ENCODE results near the gene RCE1.

DNA sequence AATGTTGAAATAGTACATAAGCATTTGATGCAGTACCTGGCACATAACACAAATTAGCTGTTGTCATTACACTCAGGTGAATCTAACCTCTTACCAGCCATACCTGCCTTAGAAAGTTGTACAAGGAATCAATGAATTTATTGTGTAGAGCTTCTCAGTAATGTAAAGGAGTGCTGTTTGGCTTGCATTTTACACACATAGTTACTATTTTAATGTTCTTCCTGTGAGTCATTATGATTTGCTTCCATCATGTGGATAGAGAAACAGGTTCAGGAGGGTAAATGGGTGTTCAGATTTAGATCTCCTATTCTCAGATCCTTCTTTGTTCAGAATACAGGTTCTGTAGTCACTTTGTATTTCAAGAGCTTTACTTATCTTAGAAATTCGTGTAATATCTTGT lies 27.6 kb upstream of the RCE1 start:
- TF ChIP-seq, protein P1, sequence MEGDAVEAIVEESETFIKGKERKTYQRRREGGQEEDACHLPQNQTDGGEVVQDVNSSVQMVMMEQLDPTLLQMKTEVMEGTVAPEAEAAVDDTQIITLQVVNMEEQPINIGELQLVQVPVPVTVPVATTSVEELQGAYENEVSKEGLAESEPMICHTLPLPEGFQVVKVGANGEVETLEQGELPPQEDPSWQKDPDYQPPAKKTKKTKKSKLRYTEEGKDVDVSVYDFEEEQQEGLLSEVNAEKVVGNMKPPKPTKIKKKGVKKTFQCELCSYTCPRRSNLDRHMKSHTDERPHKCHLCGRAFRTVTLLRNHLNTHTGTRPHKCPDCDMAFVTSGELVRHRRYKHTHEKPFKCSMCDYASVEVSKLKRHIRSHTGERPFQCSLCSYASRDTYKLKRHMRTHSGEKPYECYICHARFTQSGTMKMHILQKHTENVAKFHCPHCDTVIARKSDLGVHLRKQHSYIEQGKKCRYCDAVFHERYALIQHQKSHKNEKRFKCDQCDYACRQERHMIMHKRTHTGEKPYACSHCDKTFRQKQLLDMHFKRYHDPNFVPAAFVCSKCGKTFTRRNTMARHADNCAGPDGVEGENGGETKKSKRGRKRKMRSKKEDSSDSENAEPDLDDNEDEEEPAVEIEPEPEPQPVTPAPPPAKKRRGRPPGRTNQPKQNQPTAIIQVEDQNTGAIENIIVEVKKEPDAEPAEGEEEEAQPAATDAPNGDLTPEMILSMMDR (IDR thresholded peaks at IDR 0.05 in 4 of 5, conservative IDR thresholded peaks at IDR 0.05 in 1 of 5), result no peak
- TF ChIP-seq POLR2A (IDR thresholded peaks at IDR 0.05), result no peak
